CD14-positive monocyte (primary cell): ENCODE results near the gene SP100. TPM values are rescaled to one million over a fixed set of nuclear protein-coding genes. Genes with fewer than 3 reads are reported as not detected.
A peak's percentile ranks its signal among the peaks of the same experiment; 100 is the strongest.

Source experiments
- DNase-seq, 3 donors: peaks; one replicate each; pipeline ENCODE4 v3.0.0-alpha.2; 2011 to 2022
- H2AFZ ChIP-seq: 2 replicates; pipeline ENCODE4 v1.6.0; 2012; ENCODE audit warnings: mild to moderate bottlenecking, low read depth, low read length, inconsistent platforms; ENCODE audit not compliant: insufficient read depth, poor library complexity, severe bottlenecking
- H3K27ac ChIP-seq, 2 donors: 1 replicate in 1 of 2; 2 replicates in 1 of 2; pipeline ENCODE4 v1.5.1; 2012 to 2013; ENCODE audit warnings: low read length in 2 of 2, control low read depth in 1 of 2, inconsistent platforms in 1 of 2, low read depth in 1 of 2, mild to moderate bottlenecking in 1 of 2
- H3K27me3 ChIP-seq, 2 donors: one replicate each; pipeline versions ENCODE4 v1.6.0 to v1.6.1; 2011 to 2013; ENCODE audit warnings: low read length in 2 of 2; ENCODE audit not compliant: control insufficient read depth in 2 of 2, insufficient read depth in 2 of 2
- H3K36me3 ChIP-seq, 2 donors: replicated peaks in 1 of 2; 1 replicate in 1 of 2; 2 replicates in 1 of 2; pipeline versions ENCODE4 v1.5.1 to v1.6.1; 2012 to 2013; ENCODE audit warnings: low read length in 2 of 2, control low read depth in 1 of 2, inconsistent platforms in 1 of 2, mild to moderate bottlenecking in 1 of 2; ENCODE audit not compliant: insufficient read depth in 2 of 2, control insufficient read depth in 1 of 2
- H3K4me1 ChIP-seq, 2 donors: 1 replicate in 1 of 2; 2 replicates in 1 of 2; pipeline versions ENCODE4 v1.5.1 to v1.6.1; 2012 to 2013; ENCODE audit warnings: low read length in 2 of 2, control low read depth in 1 of 2, inconsistent platforms in 1 of 2, mild to moderate bottlenecking in 1 of 2, moderate library complexity in 1 of 2; ENCODE audit not compliant: insufficient read depth in 2 of 2, control insufficient read depth in 1 of 2
- H3K4me2 ChIP-seq: replicated peaks from 2 replicates; pipeline ENCODE3; 2012; ENCODE audit warnings: low read length, moderate library complexity, mild to moderate bottlenecking; ENCODE audit not compliant: poor library complexity, severe bottlenecking; ENCODE audit errors: extremely low read depth
- H3K4me3 ChIP-seq, 3 experiments: fragments of 200-600 bp in 1 of 3; sonication (generic) in 1 of 3; replicated peaks in 1 of 3; 1 replicate in 2 of 3; 2 replicates in 1 of 3; pipeline ENCODE4 v1.5.1; 2011 to 2013; ENCODE audit warnings: low read length in 3 of 3, mild to moderate bottlenecking in 3 of 3, control low read depth in 2 of 3, low read depth in 2 of 3, inconsistent platforms in 1 of 3, moderate library complexity in 1 of 3
- H3K79me2 ChIP-seq: 2 replicates; pipeline ENCODE4 v1.6.0; 2012; ENCODE audit warnings: mild to moderate bottlenecking, control low read depth, inconsistent platforms, low read length, moderate library complexity; ENCODE audit not compliant: insufficient read depth
- H3K9ac ChIP-seq: 2 replicates; pipeline ENCODE4 v1.6.0; 2017; ENCODE audit warnings: low read length, mild to moderate bottlenecking; ENCODE audit not compliant: insufficient read depth, poor library complexity, severe bottlenecking
- H3K9me3 ChIP-seq, 2 donors: replicated peaks in 1 of 2; 1 replicate in 1 of 2; 2 replicates in 1 of 2; pipeline versions ENCODE4 v1.5.1 to v1.6.1; 2012 to 2013; ENCODE audit warnings: low read length in 2 of 2, control low read depth in 1 of 2; ENCODE audit not compliant: control insufficient read depth in 1 of 2, insufficient read depth in 1 of 2
- H4K20me1 ChIP-seq: 2 replicates; pipeline ENCODE4 v1.6.0; 2012; ENCODE audit warnings: mild to moderate bottlenecking, low read length, control low read depth, moderate library complexity; ENCODE audit not compliant: insufficient read depth
- H3K27ac Mint-ChIP-seq, 7 donors: one replicate each; pipeline ENCODE4 v1.8.0; 2020; ENCODE audit warnings: mild to moderate bottlenecking in 7 of 7, mixed read lengths in 7 of 7, moderate library complexity in 6 of 7, inconsistent platforms in 2 of 7
- H3K27me3 Mint-ChIP-seq, 3 donors: one replicate each; pipeline ENCODE4 v1.8.0; 2021 to 2022; ENCODE audit warnings: low read depth in 3 of 3, mild to moderate bottlenecking in 3 of 3, mixed read lengths in 3 of 3, moderate library complexity in 3 of 3, inconsistent platforms in 1 of 3
- H3K36me3 Mint-ChIP-seq, 2 donors: one replicate each; pipeline ENCODE4 v1.8.0; 2020; ENCODE audit warnings: mixed read lengths in 2 of 2, inconsistent platforms in 1 of 2, mild to moderate bottlenecking in 1 of 2
- H3K4me1 Mint-ChIP-seq: one replicate; pipeline ENCODE4 v1.8.0; 2020; ENCODE audit warnings: mild to moderate bottlenecking, mixed read lengths
- H3K4me3 Mint-ChIP-seq, 2 donors: one replicate each; pipeline ENCODE4 v1.8.0; 2020; ENCODE audit warnings: mild to moderate bottlenecking in 2 of 2, mixed read lengths in 2 of 2, moderate library complexity in 1 of 2
- H3K9me3 Mint-ChIP-seq, 7 donors: one replicate each; pipeline ENCODE4 v1.8.0; 2020 to 2022; ENCODE audit warnings: mixed read lengths in 7 of 7, mild to moderate bottlenecking in 6 of 7, moderate library complexity in 6 of 7, inconsistent platforms in 2 of 7
- CTCF ChIP-seq: fragments of 200-600 bp; IDR thresholded peaks from one replicate; pipeline ENCODE4 v1.8.0; 2022; ENCODE audit warnings: antibody characterized with exemption, mild to moderate bottlenecking
- WGBS: methylation state at CpG from one replicate; pipeline ENCODE4 v1.1.5; 2013; ENCODE audit warnings: missing lambda C conversion rate; ENCODE audit not compliant: insufficient coverage; 5-methylcytosine and 5-hydroxymethylcytosine counted together
- intact Hi-C, 2 donors: fragments of 100-400 bp; cut with micrococcal nuclease; formaldehyde crosslinking; loops; one replicate each; pipeline versions ENCODE4 v1.15.0 to v1.15.1; 2023
- polyA plus RNA-seq, 3 donors: library from polyadenylated mRNA; depleted of rRNA in 1 of 3; unstranded in 2 of 3; stranded (reverse) in 1 of 3; fragments of 300-500 nt in 2 of 3; fragments of >200 nt in 1 of 3; fragmentation: Illumina TruSeq in 2 of 3; gene quantifications; 1 replicate in 2 of 3; 2 replicates in 1 of 3; pipeline ENCODE4 v1.2.3, GENCODE V29; 2012 to 2021

SP100 gene
- polyA plus RNA-seq, 3 donors: 68.1 to 101 (median 97.4) TPM

- Mint-ChIP-seq H3K27ac (peak overlapping the region; percentile 12 to 88 (median 61)), H3K4me1 (peaks cover 63% of the 10 kb centered on the region), H3K9me3 (peaks cover 5 to 11% (median 8%) of the 10 kb centered on the region in 7 donors), H3K36me3 (peaks cover 61 to 66% of the 10 kb centered on the region in 2 donors), H3K4me3 (peak overlapping the region in 1 of 2 donors; percentile 0), H3K27me3 (peaks cover 0 to 1% (median 0%) of the 10 kb centered on the region in 3 donors)
- no peak overlapping the region for H3K4me3 ChIP-seq
- WGBS: no CpG with 5 or more reads among the region's 3 CpGs
- H3K9ac ChIP-seq: no peak overlapping the region
- peaks cover 18 to 63% of the 10 kb centered on the region in 2 donors for H3K36me3 ChIP-seq
- H3K4me2 ChIP-seq: peak overlapping the region; percentile 12
- H4K20me1 ChIP-seq: peaks cover 98% of the 10 kb centered on the region
- no peak for DNase-seq
- H3K9me3 ChIP-seq: peaks cover 0 to 11% of the 10 kb centered on the region in 2 donors
- no peaks in the 10 kb centered on the region for H3K27me3 ChIP-seq
- TF ChIP-seq CTCF: no peak
- peaks cover 100% of the 10 kb centered on the region for H3K79me2 ChIP-seq
- intact Hi-C loops: no loop called here
- peaks cover 25 to 56% of the 10 kb centered on the region in 2 donors for H3K4me1 ChIP-seq
- H3K27ac ChIP-seq: peak overlapping the region in 1 of 2 donors; percentile 69
- no peak overlapping the region for H2AFZ ChIP-seq
These were observed 8.0 kb downstream of the SP100 start for GRCh38 chr2:230423851-230424458.

GRCh38 chr2:230425377-230425776, 9.4 kb downstream of the SP100 start:
- Histone ChIP-seq H2AFZ (no peak overlapping the region), H3K27me3 (no peaks in the 10 kb centered on the region), H3K4me2 (no peak overlapping the region), H3K79me2 (peaks cover 100% of the 10 kb centered on the region), H3K27ac (peak overlapping the region in 1 of 2 donors; percentile 28), H3K9me3 (peaks cover 0 to 11% of the 10 kb centered on the region in 2 donors), H3K4me3 (no peak overlapping the region), H3K36me3 (peaks cover 20 to 70% of the 10 kb centered on the region in 2 donors), H3K4me1 (peaks cover 17 to 46% of the 10 kb centered on the region in 2 donors), H3K9ac (no peak overlapping the region), H4K20me1 (peaks cover 98% of the 10 kb centered on the region)
- peaks cover 57% of the 10 kb centered on the region for H3K4me1 Mint-ChIP-seq
- H3K27me3 Mint-ChIP-seq: peaks cover 0 to 1% (median 0%) of the 10 kb centered on the region in 3 donors
- intact Hi-C loops: no loop called here
- no peak for DNase-seq
- peak overlapping the region in 3 of 7 donors; percentile 25 to 57 (median 47) for H3K27ac Mint-ChIP-seq
- TF ChIP-seq CTCF: no peak
- H3K36me3 Mint-ChIP-seq: peaks cover 68 to 78% of the 10 kb centered on the region in 2 donors
- peaks cover 6 to 17% (median 10%) of the 10 kb centered on the region in 7 donors for H3K9me3 Mint-ChIP-seq
- WGBS: no CpG with 5 or more reads among the region's 1 CpG
- no peak overlapping the region for H3K4me3 Mint-ChIP-seq
